DND-41 (cell line): ENCODE data around the gene RAB43.
A peak's percentile ranks its signal among the peaks of the same experiment; 100 is the strongest.

Experiments
- ATAC-seq: fragments of 200-7000 bp; cut with Tn5 transposase; 3 replicates; pipeline ENCODE4 v1.9.1; 2021; ENCODE audit warnings: low read depth; ENCODE audit not compliant: insufficient read depth
- DNase-seq: peaks from one replicate; pipeline ENCODE4 v3.0.0-alpha.2; 2020
- H2AFZ ChIP-seq: 2 replicates; pipeline ENCODE4 v1.6.0; 2012; ENCODE audit warnings: low read depth, low read length
- H3K27ac ChIP-seq: 2 replicates; pipeline ENCODE4 v1.5.1; 2012; ENCODE audit warnings: low read length, inconsistent platforms
- H3K27me3 ChIP-seq: fragments of 200-600 bp; sonication (generic); 2 replicates; pipeline ENCODE4 v1.6.0; 2012; ENCODE audit warnings: low read length, mild to moderate bottlenecking, inconsistent platforms; ENCODE audit not compliant: insufficient read depth, poor library complexity
- H3K36me3 ChIP-seq: 2 replicates; pipeline ENCODE4 v1.5.1; 2012; ENCODE audit warnings: low read length, inconsistent platforms; ENCODE audit not compliant: insufficient read depth
- H3K4me1 ChIP-seq: 2 replicates; pipeline ENCODE4 v1.5.1; 2012; ENCODE audit warnings: mild to moderate bottlenecking, low read length; ENCODE audit not compliant: insufficient read depth
- H3K4me2 ChIP-seq: 2 replicates; pipeline ENCODE4 v1.6.0; 2012; ENCODE audit warnings: mild to moderate bottlenecking, moderate library complexity, low read length, inconsistent platforms; ENCODE audit not compliant: insufficient read depth
- H3K4me3 ChIP-seq, 2 experiments: fragments of 200-600 bp in 1 of 2; shearing (Covaris generic) in 1 of 2; 2 replicates each; pipeline ENCODE4 v1.5.1; 2012 to 2016; ENCODE audit warnings: inconsistent platforms in 2 of 2, low read length in 2 of 2, mild to moderate bottlenecking in 2 of 2, low read depth in 1 of 2, moderate library complexity in 1 of 2
- H3K79me2 ChIP-seq: 2 replicates; pipeline ENCODE4 v1.6.0; 2012; ENCODE audit warnings: low read length, inconsistent platforms; ENCODE audit not compliant: insufficient read depth
- H3K9ac ChIP-seq: 2 replicates; pipeline ENCODE4 v1.6.0; 2012; ENCODE audit warnings: low read depth, mild to moderate bottlenecking, inconsistent platforms, low read length, moderate library complexity
- H3K9me3 ChIP-seq: 2 replicates; pipeline ENCODE4 v1.5.1; 2012; ENCODE audit warnings: low read length, moderate library complexity, mild to moderate bottlenecking, inconsistent platforms; ENCODE audit not compliant: insufficient read depth, severe bottlenecking
- H4K20me1 ChIP-seq: 2 replicates; pipeline ENCODE4 v1.6.0; 2012; ENCODE audit warnings: low read length; ENCODE audit not compliant: insufficient read depth
- CTCF ChIP-seq: IDR thresholded peaks from 2 replicates; pipeline ENCODE4 v1.5.1; 2012; ENCODE audit warnings: borderline replicate concordance, low read length, moderate library complexity, mild to moderate bottlenecking; ENCODE audit not compliant: poor library complexity, severe bottlenecking; ENCODE audit errors: extremely low read depth
- EZH2 ChIP-seq: IDR thresholded peaks from 3 replicates; pipeline ENCODE4 v1.6.1; 2012; ENCODE audit warnings: borderline replicate concordance, low read depth, mild to moderate bottlenecking, moderate library complexity, low read length, inconsistent platforms; ENCODE audit not compliant: severe bottlenecking

RAB43 gene

GRCh38 chr3:129107793-129108192 lies 13.8 kb downstream of the RAB43 start:
- DNase-seq (no peak), ATAC-seq (no peak)
- H4K20me1 ChIP-seq, result peaks cover 39% of the 10 kb centered on the region
- no peak overlapping the region for H3K4me2 ChIP-seq
- no peaks in the 10 kb centered on the region for H3K4me1 ChIP-seq
- no peak for TF ChIP-seq EZH2
- TF ChIP-seq CTCF, result no peak
- no peak overlapping the region for H3K4me3 ChIP-seq
- no peaks in the 10 kb centered on the region for H3K27me3 ChIP-seq
- no peak overlapping the region; the same call in 1 of the 2 replicates for H3K27ac ChIP-seq
- peaks cover 47% of the 10 kb centered on the region for H3K36me3 ChIP-seq
- H3K79me2 ChIP-seq, result peaks cover 69% of the 10 kb centered on the region
- H2AFZ ChIP-seq, result no peak overlapping the region
- no peak overlapping the region for H3K9ac ChIP-seq
- no peaks in the 10 kb centered on the region for H3K9me3 ChIP-seq

GRCh38 chr3:129106866-129107565 lies 14.6 kb downstream of the RAB43 start:
- ATAC-seq (no peak), DNase-seq (no peak)
- Histone ChIP-seq H3K4me2 (no peak overlapping the region), H3K36me3 (peaks cover 44% of the 10 kb centered on the region), H3K4me1 (no peaks in the 10 kb centered on the region), H3K9me3 (no peaks in the 10 kb centered on the region), H4K20me1 (peaks cover 40% of the 10 kb centered on the region), H3K9ac (no peak overlapping the region), H3K27ac (no peak overlapping the region; the same call in 1 of the 2 replicates), H2AFZ (no peak overlapping the region), H3K27me3 (no peaks in the 10 kb centered on the region), H3K4me3 (no peak overlapping the region), H3K79me2 (peaks cover 68% of the 10 kb centered on the region)
- TF ChIP-seq EZH2 (no peak), CTCF (no peak)

- Histone ChIP-seq H3K27me3 (no peaks in the 10 kb centered on the region), H3K4me2 (no peak overlapping the region), H3K4me3 (no peak overlapping the region), H3K4me1 (no peaks in the 10 kb centered on the region), H2AFZ (no peak overlapping the region), H4K20me1 (peaks cover 47% of the 10 kb centered on the region), H3K36me3 (peaks cover 40% of the 10 kb centered on the region), H3K79me2 (peaks cover 68% of the 10 kb centered on the region), H3K9me3 (no peaks in the 10 kb centered on the region), H3K9ac (no peak overlapping the region), H3K27ac (no peak overlapping the region)
- no peak for DNase-seq
- peak; percentile 7 for TF ChIP-seq CTCF
- no peak for TF ChIP-seq EZH2
- ATAC-seq, result no peak
Observed at GRCh38 chr3:129106320-129106719, 15.3 kb downstream of the RAB43 start.

- no peaks in the 10 kb centered on the region for H3K27me3 ChIP-seq
- peaks cover 41% of the 10 kb centered on the region for H3K36me3 ChIP-seq
- no peak overlapping the region for H3K4me3 ChIP-seq
- H3K79me2 ChIP-seq, result peaks cover 71% of the 10 kb centered on the region
- no peaks in the 10 kb centered on the region for H3K9me3 ChIP-seq
- H3K4me2 ChIP-seq, result no peak overlapping the region
- H3K4me1 ChIP-seq, result no peaks in the 10 kb centered on the region
- ATAC-seq (no peak), DNase-seq (no peak)
- no peak overlapping the region for H2AFZ ChIP-seq
- H4K20me1 ChIP-seq, result peaks cover 47% of the 10 kb centered on the region
- no peak for TF ChIP-seq CTCF
- TF ChIP-seq EZH2, result no peak
- no peak overlapping the region for H3K27ac ChIP-seq
- H3K9ac ChIP-seq, result no peak overlapping the region
Observed at GRCh38 chr3:129105862-129106261, 15.7 kb downstream of the RAB43 start.
